KBM-7 (cell line): Measurements from ENCODE around the gene DLG3.
"Not testable (repeated sequence)": the region's sequence is repeated elsewhere in the genome, so short reads cannot be mapped to it uniquely, and the experiment has no call there.

Experiments
- DNase-seq: peaks from one replicate; pipeline ENCODE4 v3.0.0-alpha.2; 2015
- in situ Hi-C: fragments of 300-500 bp; cut with MboI; formaldehyde crosslinking; loops from 2 replicates; pipeline ENCODE4 v1.14.3; 2020; ENCODE audit warnings: low sequenced_read_pairs, low pct_unique_long_range_greater_than_20kb, mixed read lengths

The DLG3 gene

GRCh38 chrX:70498129-70498528 lies 53.5 kb downstream of the DLG3 start:
- no peak for DNase-seq
- in situ Hi-C loops: no loop called here

GRCh38 chrX:70500826-70501225 lies 56.2 kb downstream of the DLG3 start:
- in situ Hi-C loops: no loop called here
- DNase-seq: no peak

- in situ Hi-C loops: no loop called here
- no peak for DNase-seq
Observed at GRCh38 chrX:70504772-70505450, 60.3 kb downstream of the DLG3 start.

GRCh38 chrX:70505451-70505841 lies 60.8 kb downstream of the DLG3 start:
- no peak for DNase-seq
- in situ Hi-C loops: no loop called here

GRCh38 chrX:70508296-70508911 lies 63.8 kb downstream of the DLG3 start:
- in situ Hi-C loops: no loop called here
- DNase-seq: peak; percentile 27

GRCh38 chrX:70509078-70509477 lies 64.4 kb downstream of the DLG3 start:
- in situ Hi-C loops: no loop called here
- peak; percentile 89 for DNase-seq

- in situ Hi-C loops, DNase-seq: not testable (repeated sequence)
Observed at GRCh38 chrX:70515270-70515669, 70.6 kb downstream of the DLG3 start.

GRCh38 chrX:70515692-70516091 lies 71.1 kb downstream of the DLG3 start:
- DNase-seq, in situ Hi-C loops: not testable (repeated sequence)

GRCh38 chrX:70525733-70526132 lies 81.1 kb downstream of the DLG3 start:
- in situ Hi-C loops: no loop called here
- no peak for DNase-seq

GRCh38 chrX:70527053-70527452 lies 82.4 kb downstream of the DLG3 start:
- in situ Hi-C loops: no loop called here
- DNase-seq: no peak

- in situ Hi-C loops: no loop called here
- DNase-seq: peak; percentile 71
Observed at GRCh38 chrX:70527610-70528345, 83.1 kb downstream of the DLG3 start.

- in situ Hi-C loops: no loop called here
- DNase-seq: no peak
Observed at GRCh38 chrX:70535198-70535597, 90.6 kb downstream of the DLG3 start.

GRCh38 chrX:70549429-70549828 lies 104.8 kb downstream of the DLG3 start:
- in situ Hi-C loops: no loop called here
- peak; percentile 32 for DNase-seq

GRCh38 chrX:70552130-70552704 lies 107.6 kb downstream of the DLG3 start:
- DNase-seq: peak; percentile 85
- in situ Hi-C loops: loop anchor here (10.0 kb wide), 1 partner anchor 97 kb away; no protein-coding TSS in a partner anchor

- DNase-seq: no peak
Observed at GRCh38 chrX:70553516-70553915, 108.9 kb downstream of the DLG3 start.

GRCh38 chrX:70554081-70554480 lies 109.4 kb downstream of the DLG3 start:
- peak; percentile 53 for DNase-seq

More at GRCh38 chrX:70553516-70553915, 108.9 kb downstream of the DLG3 start:
- in situ Hi-C loops: loop anchor here (10.0 kb wide), 1 partner anchor 99 kb away; no protein-coding TSS in a partner anchor

GRCh38 chrX:70554523-70554922 lies 109.9 kb downstream of the DLG3 start:
- no peak for DNase-seq
- in situ Hi-C loops: loop anchor here (10.0 kb wide), 1 partner anchor 100 kb away; no protein-coding TSS in a partner anchor

More at GRCh38 chrX:70554081-70554480, 109.4 kb downstream of the DLG3 start:
- in situ Hi-C loops: loop anchor here (10.0 kb wide), 1 partner anchor 99 kb away; no protein-coding TSS in a partner anchor

GRCh38 chrX:70554948-70555347 lies 110.3 kb downstream of the DLG3 start:
- in situ Hi-C loops: loop anchor here (10.0 kb wide), 1 partner anchor 100 kb away; no protein-coding TSS in a partner anchor

More at GRCh38 chrX:70554948-70555347, 110.3 kb downstream of the DLG3 start:
- no peak for DNase-seq
